ENCODE data around the gene CDC42EP4.

GRCh38 chr17:73323409-73324159, 11.8 kb upstream of the CDC42EP4 start:
- TF ChIP-seq CTCF (IDR thresholded peaks at IDR 0.05) (no peak), POLR2A (IDR thresholded peaks at IDR 0.05) (no peak), EP300 (IDR thresholded peaks at IDR 0.05) (no peak), POLR2AphosphoS5 (IDR thresholded peaks at IDR 0.05) (no peak)

All from upper lobe of left lung (tissue), 4 donors.